Breast epithelium (tissue), 4 donors: ENCODE measurements around the gene EFNB3. TPM values are rescaled to one million over a fixed set of nuclear protein-coding genes. Genes with fewer than 3 reads are reported as not detected.

Experiments used
- DNase-seq, 2 donors: peaks; one replicate each; pipeline ENCODE4 v3.0.0-alpha.2; 2019; ENCODE audit warnings: low spot score in 2 of 2
- H3K27ac ChIP-seq, 2 donors: fragments of 200-600 bp; sonication (generic) in 1 of 2; one replicate each; pipeline ENCODE4 v1.5.1; 2016 to 2019; ENCODE audit warnings: mild to moderate bottlenecking in 1 of 2
- H3K27me3 ChIP-seq, 2 donors: fragments of 200-600 bp; sonication (generic) in 1 of 2; one replicate each; pipeline versions ENCODE4 v1.5.1 to v1.6.0; 2017 to 2019; ENCODE audit warnings: control low read depth in 1 of 2, mild to moderate bottlenecking in 1 of 2
- H3K36me3 ChIP-seq: fragments of 200-600 bp; one replicate; pipeline ENCODE4 v1.5.1; 2019
- H3K4me1 ChIP-seq, 2 donors: fragments of 200-600 bp; sonication (generic); one replicate each; pipeline ENCODE4 v1.5.1; 2016 to 2019; ENCODE audit warnings: control low read depth in 1 of 2
- H3K4me3 ChIP-seq, 3 donors: fragments of 200-600 bp; sonication (generic); 1 replicate in 2 of 3; 2 replicates in 1 of 3; pipeline ENCODE4 v1.5.1; 2016 to 2019; ENCODE audit warnings: mild to moderate bottlenecking in 3 of 3, moderate library complexity in 2 of 3
- H3K9me3 ChIP-seq, 2 donors: fragments of 200-600 bp; sonication (generic) in 1 of 2; one replicate each; pipeline ENCODE4 v1.5.1; 2016 to 2019; ENCODE audit warnings: control low read depth in 1 of 2
- CTCF ChIP-seq, 3 donors: fragments of 450-650 bp; IDR thresholded peaks; one replicate each; pipeline ENCODE4 v1.5.1; 2016 to 2017; ENCODE audit warnings: antibody characterized with exemption in 3 of 3, mild to moderate bottlenecking in 3 of 3, moderate library complexity in 3 of 3
- POLR2A ChIP-seq: fragments of 450-650 bp; IDR thresholded peaks from one replicate; pipeline ENCODE4 v1.6.1; 2016; ENCODE audit warnings: antibody characterized with exemption, mild to moderate bottlenecking, moderate library complexity
- POLR2AphosphoS5 ChIP-seq, 3 donors: sonication (generic); formaldehyde crosslinking; IDR thresholded peaks; one replicate each; pipeline ENCODE4 v1.6.1; 2017; ENCODE audit warnings: antibody characterized with exemption in 3 of 3
- intact Hi-C: fragments of 100-400 bp; cut with DNase I; formaldehyde crosslinking; loops from one replicate; pipeline ENCODE4 v1.15.1; 2023; ENCODE audit warnings: low total_unique reads
- total RNA-seq, 3 donors: library from RNA; depleted of rRNA; stranded (reverse); fragments of >200 nt; gene quantifications; one replicate each; pipeline ENCODE4 v1.1.0, GENCODE V29; 2016

EFNB3 gene
- total RNA-seq, 3 donors from 2014 or later = 0.48 to 5.7 (median 3.3) TPM

- no peaks in the 10 kb centered on the region for H3K9me3 ChIP-seq
- no peaks in the 10 kb centered on the region for H3K36me3 ChIP-seq
These were observed 19.3 kb upstream of the EFNB3 start for GRCh38 chr17:7685533-7686221.

GRCh38 chr17:7686222-7687071, 18.6 kb upstream of the EFNB3 start:
- Histone ChIP-seq H3K27ac (peak overlapping the region; percentile 96 to 98), H3K27me3 (no peaks in the 10 kb centered on the region), H3K4me1 (peaks cover 4 to 8% of the 10 kb centered on the region in 2 donors), H3K9me3 (no peaks in the 10 kb centered on the region), H3K4me3 (peak overlapping the region; percentile 85 to 96 (median 95)), H3K36me3 (no peaks in the 10 kb centered on the region)
- intact Hi-C loops = no loop called here
- peak in 2 of 3 donors; percentile 18 to 37 for TF ChIP-seq CTCF (IDR thresholded peaks at IDR 0.05)
- TF ChIP-seq POLR2A = peak; percentile 79
- peak in 2 of 3 donors; percentile 69 to 87 for TF ChIP-seq POLR2AphosphoS5 (IDR thresholded peaks at IDR 0.05)
- DNase-seq = peak; percentile 76 to 79

More at GRCh38 chr17:7685533-7686221, 19.3 kb upstream of the EFNB3 start:
- TF ChIP-seq POLR2AphosphoS5 (IDR thresholded peaks at IDR 0.05) = peak; percentile 39 to 87 (median 66)
- peak; percentile 70 for TF ChIP-seq POLR2A
- no peak for TF ChIP-seq CTCF (IDR thresholded peaks at IDR 0.05)
- DNase-seq = peak; percentile 92 to 93
- peak overlapping the region; percentile 85 to 96 (median 95) for H3K4me3 ChIP-seq
- intact Hi-C loops = no loop called here
- H3K4me1 ChIP-seq = peaks cover 4 to 8% of the 10 kb centered on the region in 2 donors
- H3K27me3 ChIP-seq = no peaks in the 10 kb centered on the region
- peak overlapping the region; percentile 96 to 98 for H3K27ac ChIP-seq

- Histone ChIP-seq H3K9me3 (no peaks in the 10 kb centered on the region), H3K4me1 (peaks cover 4 to 8% of the 10 kb centered on the region in 2 donors), H3K4me3 (peak within 1 kb of the TSS; percentile 85 to 96 (median 95)), H3K36me3 (no peaks in the 10 kb centered on the region), H3K27me3 (no peaks in the 10 kb centered on the region), H3K27ac (peak within 1 kb of the TSS; percentile 96 to 98)
- intact Hi-C loops = no loop called here
- peak; percentile 87 to 90 for DNase-seq
- TF ChIP-seq CTCF (IDR thresholded peaks at IDR 0.05) = no peak
- peak; percentile 67 to 89 (median 89) for TF ChIP-seq POLR2AphosphoS5 (IDR thresholded peaks at IDR 0.05)
- peak; percentile 65 for TF ChIP-seq POLR2A
These were observed 17.7 kb upstream of the EFNB3 start, which contains the start of gene TP53 for GRCh38 chr17:7687072-7687907. Gene TP53, minus strand, starts transcription at chr17:7687490. Its CDS starts 10,896 bp downstream, at chr17:7676594.

- TF ChIP-seq CTCF (IDR thresholded peaks at IDR 0.05) (peak; percentile 95 to 99 (median 98)), POLR2AphosphoS5 (IDR thresholded peaks at IDR 0.05) (peak; percentile 71 to 77 (median 75)), POLR2A (no peak)
- Histone ChIP-seq H3K4me1 (peaks cover 4 to 8% of the 10 kb centered on the region in 2 donors), H3K27me3 (no peaks in the 10 kb centered on the region), H3K36me3 (no peaks in the 10 kb centered on the region), H3K9me3 (no peaks in the 10 kb centered on the region), H3K27ac (peak within 1 kb of the TSS; percentile 96 to 98), H3K4me3 (peak within 1 kb of the TSS; percentile 85 to 96 (median 95))
- DNase-seq = peak; percentile 97 to 99
- intact Hi-C loops = no loop called here
These were observed 16.8 kb upstream of the EFNB3 start, which contains the start of gene WRAP53 for GRCh38 chr17:7687908-7688807. Gene WRAP53, plus strand, starts transcription at chr17:7688477. Its CDS starts 172 bp downstream, at chr17:7688649.
